Heart left ventricle (tissue), 16 donors: ENCODE measurements around the gene EIF1AX. TPM values are rescaled to one million over a fixed set of nuclear protein-coding genes. Genes with fewer than 3 reads are reported as not detected.

Source experiments
- ATAC-seq, 4 donors: fragments of 200-7000 bp; cut with Tn5 transposase; one replicate each; pipeline ENCODE4 v1.9.1; 2020 to 2022; ENCODE audit warnings: moderate library complexity in 4 of 4, mild to moderate bottlenecking in 3 of 4, moderate number of reproducible peaks in 1 of 4
- DNase-seq, 5 donors: peaks; one replicate each; pipeline ENCODE4 v3.0.0-alpha.2; 2020
- H3K27ac ChIP-seq, 12 donors: fragments of 200-600 bp; sonication (generic) in 4 of 12; one replicate each; pipeline versions ENCODE4 v1.5.0 to v1.8.0; 2016 to 2022; ENCODE audit warnings: mild to moderate bottlenecking in 2 of 12
- H3K27me3 ChIP-seq, 9 donors: fragments of 200-600 bp; sonication (generic) in 2 of 9; one replicate each; pipeline versions ENCODE4 v1.5.1 to v1.8.0; 2016 to 2022; ENCODE audit warnings: mild to moderate bottlenecking in 3 of 9
- H3K36me3 ChIP-seq, 9 donors: fragments of 200-600 bp; sonication (generic) in 2 of 9; one replicate each; pipeline versions ENCODE4 v1.5.0 to v1.8.0; 2018 to 2022; ENCODE audit warnings: mild to moderate bottlenecking in 2 of 9
- H3K4me1 ChIP-seq, 12 donors: fragments of 200-600 bp; sonication (generic) in 4 of 12; one replicate each; pipeline versions ENCODE4 v1.5.0 to v1.8.0; 2016 to 2022; ENCODE audit warnings: mild to moderate bottlenecking in 3 of 12
- H3K4me3 ChIP-seq, 12 donors: fragments of 200-600 bp; sonication (generic) in 4 of 12; one replicate each; pipeline versions ENCODE4 v1.5.0 to v1.8.0; 2017 to 2022; ENCODE audit warnings: mild to moderate bottlenecking in 9 of 12, moderate library complexity in 4 of 12
- H3K9me3 ChIP-seq, 12 donors: fragments of 200-600 bp; sonication (generic) in 4 of 12; one replicate each; pipeline versions ENCODE4 v1.5.0 to v1.8.0; 2016 to 2022; ENCODE audit warnings: mild to moderate bottlenecking in 1 of 12
- POLR2A ChIP-seq, 2 donors: fragments of 450-650 bp; IDR thresholded peaks; one replicate each; pipeline ENCODE4 v1.6.1; 2017; ENCODE audit warnings: antibody characterized with exemption in 2 of 2, mild to moderate bottlenecking in 2 of 2, moderate library complexity in 2 of 2
- WGBS, 4 donors: extraction: QIAGEN DNeasy Blood & Tissue Kit in 2 of 4; methylation state at CpG; one replicate each; pipeline versions ENCODE4 v1.1.5 to v1.1.7; 2013 to 2018; 5-methylcytosine and 5-hydroxymethylcytosine counted together
- intact Hi-C, 10 donors: fragments of 100-400 bp; cut with DNase I; formaldehyde crosslinking; loops; one replicate each; pipeline versions ENCODE4 v1.11.1 to v1.14.2; 2022
- long read RNA-seq, 3 donors: library from polyadenylated mRNA; unstranded; transcript quantifications; one replicate each; pipeline ENCODE4 v2.0.0, GENCODE V29; 2020 to 2021
- polyA plus RNA-seq, 2 donors: library from polyadenylated mRNA; stranded (reverse); fragments of 200-250 nt; gene quantifications; one replicate each; pipeline ENCODE4 v1.2.3, GENCODE V29; 2013
- total RNA-seq, 9 donors: library from RNA; depleted of rRNA in 2 of 9; stranded (reverse); fragments of >200 nt in 2 of 9; fragmentation: NEBNext Ultra II Directional in 3 of 9; extraction: Animal tissue kit (Norgen Biotek cat#: 25700) in 3 of 9; gene quantifications; one replicate each; pipeline versions ENCODE4 v1.1.0 to v1.2.4, GENCODE V29; 2016 to 2023
- TF ChIP-seq, protein P1 (sequence below), 12 donors: fragments of 200-600 bp; sonication (generic) in 4 of 12; IDR thresholded peaks; one replicate each; pipeline versions ENCODE4 v1.5.0 to v1.8.0; 2018 to 2022; ENCODE audit warnings: antibody characterized with exemption in 12 of 12, mild to moderate bottlenecking in 5 of 12
- donor health status: ischemic (EF 13 %, LVEDD 7.1; RV severe dilation, severe dysfunction).
- donor health status: healthy with polysubstance abuse.
- donor health status: DM: no; HTN: yes; CAD: no.
- donor health status: DM: no; HTN: no; CAD: no.
- donor health status: ischemic (EF 25% LVEDD 6.9; RV normal size, moderate dysfunction).
- donor health status: ischemic (EF 25% LVEDD 5.7; RV mildly dilated, moderate dysfunction).
- donor health status: healthy.
- donor health status: DM: yes; HTN: yes; CAD: no.
- donor health status: ischemic (EF 35%, LVEDD 5.7; RV mildly dilated, moderate dysfunction).
- donor health status: nonischemic (EF 11% LVEDD 7.7; RV severe dilation, severe dysfunction).
- donor health status: DM: yes; HTN: yes; CAD: no.
- donor health status: PGD.
- donor health status: ischemic (EF 29% LVEDD 5.4; RV normal size, mild dysfunction).
- donor health status: nonischemic (EF 23%, LVEDD 6.1; RV moderate dilation, normal function).

The EIF1AX gene, protein sequence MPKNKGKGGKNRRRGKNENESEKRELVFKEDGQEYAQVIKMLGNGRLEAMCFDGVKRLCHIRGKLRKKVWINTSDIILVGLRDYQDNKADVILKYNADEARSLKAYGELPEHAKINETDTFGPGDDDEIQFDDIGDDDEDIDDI
- total RNA-seq (100 to 1,000 TPM in 1 of 9 donors, 10 to 100 TPM in 8; 39.6 to 162 (median 58.7) TPM), polyA plus RNA-seq (100 to 1,000 TPM in 1 of 2 donors, 10 to 100 TPM in 1; 21.1 to 117 TPM)
- long read RNA-seq, donor 1, full-length matches to known transcripts = 43 of 49 reads
- long read RNA-seq, donor 1, partial matches to known transcripts = 0 of 49 reads
- long read RNA-seq, donor 1, other reads (novel, unspliced or antisense) = 6 of 49 reads
- long read RNA-seq, donor 2, full-length matches to known transcripts = 106 of 122 reads
- long read RNA-seq, donor 2, partial matches to known transcripts = 4 of 122 reads
- long read RNA-seq, donor 2, other reads (novel, unspliced or antisense) = 12 of 122 reads
- long read RNA-seq, donor 3, full-length matches to known transcripts = 65 of 78 reads
- long read RNA-seq, donor 3, partial matches to known transcripts = 1 of 78 reads
- long read RNA-seq, donor 3, other reads (novel, unspliced or antisense) = 12 of 78 reads

DNA sequence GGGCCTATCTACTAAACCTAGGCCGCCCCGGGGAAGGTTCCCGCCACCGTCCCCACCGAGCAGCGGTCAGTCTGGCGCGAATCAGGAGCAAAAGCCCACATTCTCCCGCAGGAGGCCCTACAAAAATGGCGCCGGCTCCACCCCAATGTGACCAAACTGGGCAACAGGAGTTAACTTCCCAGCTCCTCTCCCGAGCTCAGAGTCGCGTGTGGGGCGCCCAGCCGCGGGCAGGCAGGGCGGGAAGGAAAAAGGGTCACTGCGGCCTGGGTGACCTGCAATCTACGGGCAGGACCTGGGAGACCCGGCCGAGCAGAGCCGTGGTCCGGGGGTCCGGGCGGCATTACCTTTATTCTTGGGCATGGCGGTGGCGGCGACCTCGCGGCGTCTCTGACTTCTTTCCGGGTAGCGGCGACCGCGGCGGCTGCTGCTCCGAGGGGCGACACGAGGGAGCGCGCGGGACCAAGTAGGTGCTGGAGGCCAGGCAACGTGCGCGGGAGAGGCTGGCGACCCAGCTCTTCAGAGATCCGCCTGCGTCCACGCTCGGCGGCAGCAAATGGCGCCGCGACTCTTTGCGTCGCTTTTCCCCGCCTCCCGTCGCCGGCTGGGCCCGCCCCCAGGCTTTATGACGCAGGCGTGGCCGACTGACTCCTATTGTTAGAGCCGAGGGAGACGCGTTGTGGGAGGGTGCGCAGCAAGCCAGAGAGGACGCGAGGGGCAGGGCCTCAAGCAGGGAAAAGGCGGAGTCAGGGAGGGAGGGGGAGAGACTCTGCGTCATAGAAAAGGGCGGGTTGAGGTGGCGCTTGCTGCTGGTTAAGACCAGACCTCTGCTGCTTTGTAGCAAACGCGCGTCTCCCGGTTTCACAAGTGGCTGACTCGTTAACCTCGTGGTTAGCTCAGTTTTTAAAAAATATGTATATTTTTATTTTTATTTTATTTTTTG is at the start of gene EIF1AX:
Gene EIF1AX (minus strand): TSS at position 558 of the 940 bp plus-strand sequence. CDS start 198 bp downstream, at position 360.
- peaks cover 0 to 7% (median 0%) of the 10 kb centered on the region in 9 donors for H3K27me3 ChIP-seq
- H3K27ac ChIP-seq = peak within 1 kb of the TSS; percentile 47 to 93 (median 88)
- DNase-seq (peak; percentile 95 to 99 (median 97)), ATAC-seq (peak; percentile 99 to 100 (median 100))
- peak within 1 kb of the TSS; percentile 52 to 95 (median 80) for H3K4me3 ChIP-seq
- intact Hi-C loops = loop anchor here in 1 of 10 donors (10.0 kb wide), 2 partner anchors 123 to 303 kb away; partner anchors contain the start of gene RPS6KA3
- WGBS, 4 donors = 1 to 5% (median 1%) methylated on average over 52 to 81 of the region's 82 CpGs
- H3K9me3 ChIP-seq = no peaks in the 10 kb centered on the region
- TF ChIP-seq POLR2A (IDR thresholded peaks at IDR 0.05) = peak; percentile 96
- TF ChIP-seq, protein P1, sequence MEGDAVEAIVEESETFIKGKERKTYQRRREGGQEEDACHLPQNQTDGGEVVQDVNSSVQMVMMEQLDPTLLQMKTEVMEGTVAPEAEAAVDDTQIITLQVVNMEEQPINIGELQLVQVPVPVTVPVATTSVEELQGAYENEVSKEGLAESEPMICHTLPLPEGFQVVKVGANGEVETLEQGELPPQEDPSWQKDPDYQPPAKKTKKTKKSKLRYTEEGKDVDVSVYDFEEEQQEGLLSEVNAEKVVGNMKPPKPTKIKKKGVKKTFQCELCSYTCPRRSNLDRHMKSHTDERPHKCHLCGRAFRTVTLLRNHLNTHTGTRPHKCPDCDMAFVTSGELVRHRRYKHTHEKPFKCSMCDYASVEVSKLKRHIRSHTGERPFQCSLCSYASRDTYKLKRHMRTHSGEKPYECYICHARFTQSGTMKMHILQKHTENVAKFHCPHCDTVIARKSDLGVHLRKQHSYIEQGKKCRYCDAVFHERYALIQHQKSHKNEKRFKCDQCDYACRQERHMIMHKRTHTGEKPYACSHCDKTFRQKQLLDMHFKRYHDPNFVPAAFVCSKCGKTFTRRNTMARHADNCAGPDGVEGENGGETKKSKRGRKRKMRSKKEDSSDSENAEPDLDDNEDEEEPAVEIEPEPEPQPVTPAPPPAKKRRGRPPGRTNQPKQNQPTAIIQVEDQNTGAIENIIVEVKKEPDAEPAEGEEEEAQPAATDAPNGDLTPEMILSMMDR (IDR thresholded peaks at IDR 0.05) = no peak
- peaks cover 3 to 38% (median 15%) of the 10 kb centered on the region in 12 donors for H3K4me1 ChIP-seq
- H3K36me3 ChIP-seq = peaks cover 0 to 28% (median 19%) of the 10 kb centered on the region in 9 donors

DNA sequence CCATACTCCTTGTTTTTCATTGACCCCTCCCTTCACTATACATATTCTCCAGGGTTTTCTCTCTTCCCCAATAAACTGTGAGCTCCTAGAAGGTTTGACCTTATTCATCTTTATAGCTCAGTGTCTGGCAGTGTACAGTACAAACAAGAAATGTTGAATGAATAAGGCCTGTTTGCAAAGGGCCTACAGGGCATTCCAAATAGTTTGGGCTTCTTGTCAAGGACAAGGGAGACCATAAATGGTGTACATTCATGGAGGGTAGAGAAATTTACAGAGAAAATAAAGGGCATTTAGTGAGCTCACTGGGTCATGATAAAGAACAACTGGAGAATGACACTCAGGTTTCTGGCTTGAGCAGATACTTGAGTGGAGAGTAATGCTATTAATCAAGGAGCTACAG is 47.5 kb upstream of the EIF1AX start:
- Histone ChIP-seq H3K27me3 (peaks cover 0 to 25% (median 0%) of the 10 kb centered on the region in 9 donors), H3K36me3 (peaks cover 0 to 89% (median 57%) of the 10 kb centered on the region in 9 donors), H3K4me3 (no peak overlapping the region), H3K4me1 (no peaks in the 10 kb centered on the region), H3K9me3 (no peaks in the 10 kb centered on the region), H3K27ac (no peak overlapping the region)
- DNase-seq (no peak), ATAC-seq (no peak)
- no peak for TF ChIP-seq POLR2A (IDR thresholded peaks at IDR 0.05)
- TF ChIP-seq, protein P1 (IDR thresholded peaks at IDR 0.05) = no peak
- intact Hi-C loops = no loop called here

DNA sequence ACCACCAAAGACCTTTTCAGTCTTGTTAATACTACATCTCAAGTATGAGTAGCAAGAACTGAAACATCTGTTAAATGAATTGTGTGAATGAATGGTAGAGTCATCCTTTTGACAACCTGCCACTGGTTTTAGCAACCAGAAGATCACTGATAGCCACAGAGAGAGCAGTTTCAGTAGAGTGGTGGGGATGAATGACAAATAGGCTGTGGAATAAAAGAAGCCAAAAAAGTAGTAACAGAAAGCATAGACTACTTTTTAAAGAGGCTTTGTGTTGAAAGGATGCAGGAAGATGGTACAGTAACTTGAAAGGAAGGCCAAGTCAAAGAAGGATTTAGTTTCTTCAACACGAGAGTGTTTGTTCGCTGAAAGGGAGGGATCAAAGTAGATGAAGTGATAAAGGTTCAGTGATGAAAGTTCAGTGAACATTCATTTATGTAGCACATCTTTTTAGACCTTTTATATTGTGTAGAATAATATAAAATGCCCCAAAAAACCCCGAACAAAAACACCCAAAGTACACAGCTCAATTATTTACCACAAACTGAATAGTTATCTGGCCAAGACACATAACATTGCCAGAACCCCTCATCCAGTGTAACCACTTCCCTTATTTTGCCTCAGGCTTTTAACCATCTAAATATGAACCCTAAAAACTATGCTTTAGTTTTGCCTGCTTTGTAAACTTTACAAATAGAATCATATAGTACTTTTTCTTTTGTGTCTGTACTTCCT is 40.1 kb upstream of the EIF1AX start:
- Histone ChIP-seq H3K27me3 (peaks cover 0 to 4% (median 0%) of the 10 kb centered on the region in 9 donors), H3K27ac (no peak overlapping the region), H3K4me1 (no peaks in the 10 kb centered on the region), H3K9me3 (no peaks in the 10 kb centered on the region), H3K4me3 (no peak overlapping the region), H3K36me3 (peaks cover 0 to 83% (median 36%) of the 10 kb centered on the region in 9 donors)
- TF ChIP-seq, protein P1 (IDR thresholded peaks at IDR 0.05) = no peak
- TF ChIP-seq POLR2A (IDR thresholded peaks at IDR 0.05) = no peak
- ATAC-seq (no peak), DNase-seq (no peak)
- 67 to 90% (median 80%) methylated on average over 3 of the region's 3 CpGs for WGBS, 4 donors
- intact Hi-C loops = no loop called here
